K562 (cell line): ENCODE results near the gene PTK7. TPM values are rescaled to one million over a fixed set of nuclear protein-coding genes. Genes with fewer than 3 reads are reported as not detected.

ENCODE experiments used
- ATAC-seq: fragments of 200-7000 bp; cut with Tn5 transposase; 3 replicates; pipeline ENCODE4 v1.9.1; 2020; ENCODE audit warnings: moderate library complexity
- BruUV-seq: library from RNA; stranded (reverse); fragments of 400-500 nt; replicated peaks from 2 replicates; lab custom pipeline; 2021; lab: Mats Ljungman, UMichigan
- CTCF ChIA-PET: fragments of 300-600 bp; formaldehyde crosslinking; extraction: SDS; loops from one replicate; lab custom pipeline; 2021; ENCODE audit warnings: low intra/inter-chr PET ratio; lab: Yijun Ruan, JAX
- POLR2A ChIA-PET: fragments of 300-600, 350-650 bp; sonication (Branson Sonifier 250); formaldehyde crosslinking; extraction: SDS; loops from one replicate; lab custom pipeline; 2021; ENCODE audit warnings: antibody characterized with exemption, inconsistent platforms; lab: Yijun Ruan, JAX
- DNase-seq, 4 experiments: peaks; one replicate each; pipeline versions ENCODE4 v3.0.0 to v3.0.0-alpha.2; 2011 to 2018; ENCODE audit warnings: low spot score in 3 of 4, mixed read lengths in 3 of 4; ENCODE audit errors: extremely low read depth in 1 of 4
- FAIRE-seq: peaks from 2 replicates; lab custom pipeline; 2011; peaks lifted over from hg19 to GRCh38; lab: Jason Lieb, UNC
- H2AFZ ChIP-seq: 2 replicates; pipeline ENCODE4 v1.6.0; 2011; ENCODE audit warnings: low read depth, low read length, control low read depth, inconsistent platforms
- H3K27ac ChIP-seq: fragments of 200-600 bp; 3 replicates; pipeline ENCODE4 v1.8.0; 2011; ENCODE audit warnings: low read depth, mild to moderate bottlenecking, control low read depth, inconsistent platforms, low read length, moderate library complexity, mixed read lengths; ENCODE audit errors: extremely low read depth
- H3K27me3 ChIP-seq, 2 experiments: fragments of 300-600 bp in 1 of 2; 2 replicates in 1 of 2; 3 replicates in 1 of 2; pipeline versions ENCODE4 v1.6.0 to v1.8.0; 2011; ENCODE audit warnings: inconsistent platforms in 2 of 2, low read length in 2 of 2, mild to moderate bottlenecking in 1 of 2, mixed read lengths in 1 of 2, moderate library complexity in 1 of 2; ENCODE audit not compliant: control insufficient read depth in 2 of 2, insufficient read depth in 2 of 2
- H3K36me3 ChIP-seq: fragments of 300-600 bp; 3 replicates; pipeline ENCODE4 v1.8.0; 2011; ENCODE audit warnings: mild to moderate bottlenecking, low read length, inconsistent platforms; ENCODE audit not compliant: control insufficient read depth, insufficient read depth
- H3K4me1 ChIP-seq, 2 experiments: fragments of 200-600 bp in 1 of 2; replicated peaks in 1 of 2; 2 replicates in 1 of 2; 3 replicates in 1 of 2; pipeline versions ENCODE4 v1.5.1 to v1.8.0; 2011; ENCODE audit warnings: inconsistent platforms in 2 of 2, low read length in 2 of 2, mild to moderate bottlenecking in 1 of 2, mixed read lengths in 1 of 2, moderate library complexity in 1 of 2; ENCODE audit not compliant: control insufficient read depth in 2 of 2, insufficient read depth in 2 of 2
- H3K4me2 ChIP-seq: 2 replicates; pipeline ENCODE4 v1.6.1; 2011; ENCODE audit warnings: low read length, control low read depth, inconsistent platforms, mixed read lengths; ENCODE audit not compliant: insufficient read depth
- H3K4me3 ChIP-seq: fragments of 200-600 bp; sonication (generic), shearing (Covaris generic); 2 replicates; pipeline ENCODE4 v1.5.1; 2016; ENCODE audit warnings: control low read depth, inconsistent platforms
- H3K79me2 ChIP-seq: fragments of 200-600 bp; 3 replicates; pipeline ENCODE4 v1.8.0; 2011; ENCODE audit warnings: low read length, inconsistent platforms; ENCODE audit not compliant: control insufficient read depth, insufficient read depth
- H3K9ac ChIP-seq, 2 experiments: 2 replicates each; pipeline versions ENCODE4 v1.6.0 to v1.6.1; 2011; ENCODE audit warnings: low read depth in 2 of 2, low read length in 2 of 2, control low read depth in 1 of 2, inconsistent platforms in 1 of 2, mild to moderate bottlenecking in 1 of 2, mixed read lengths in 1 of 2; ENCODE audit not compliant: insufficient read depth in 1 of 2
- H3K9me1 ChIP-seq: one replicate; pipeline ENCODE4 v1.6.0; 2011; ENCODE audit warnings: inconsistent platforms, mild to moderate bottlenecking, low read length, moderate library complexity; ENCODE audit not compliant: control insufficient read depth, insufficient read depth
- H3K9me3 ChIP-seq: replicated peaks from 2 replicates; pipeline ENCODE4 v1.5.1; 2011; ENCODE audit warnings: low read depth, low read length, inconsistent platforms; ENCODE audit not compliant: control insufficient read depth, insufficient read depth
- H4K20me1 ChIP-seq: replicated peaks from 2 replicates; pipeline ENCODE4 v1.6.1; 2011; ENCODE audit warnings: low read length, inconsistent platforms, mixed read lengths; ENCODE audit not compliant: control insufficient read depth, insufficient read depth
- BACH1 ChIP-seq: fragments of 200-800 bp; sonication (Bioruptor generic); IDR thresholded peaks from 2 replicates; pipeline ENCODE4 v1.6.1; 2016; ENCODE audit warnings: missing genetic modification characterization, missing compliant biosample characterization
- FOXA1 ChIP-seq: fragments of 450-650 bp; IDR thresholded peaks from 2 replicates; pipeline ENCODE4 v1.6.1; 2016; ENCODE audit warnings: mild to moderate bottlenecking, borderline replicate concordance
- MEIS2 ChIP-seq: fragments of 450-650 bp; IDR thresholded peaks from 2 replicates; pipeline ENCODE4 v1.6.1; 2014; ENCODE audit warnings: mild to moderate bottlenecking; ENCODE audit not compliant: partially characterized antibody
- MXI1 ChIP-seq: IDR thresholded peaks from 2 replicates; pipeline ENCODE4 v1.6.1; 2011; ENCODE audit warnings: low read depth, mild to moderate bottlenecking, improper control_type of control experiment, low read length
- NEUROD1 ChIP-seq: fragments of 150-350 bp; IDR thresholded peaks from 2 replicates; pipeline ENCODE4 v1.6.1; 2014; ENCODE audit warnings: borderline replicate concordance, low read length, low read depth; ENCODE audit not compliant: partially characterized antibody
- SUPT5H ChIP-seq: fragments of 450-650 bp; IDR thresholded peaks from 2 replicates; pipeline ENCODE4 v1.6.1; 2016
- TAF7 ChIP-seq: fragments of 450-650 bp; IDR thresholded peaks from 2 replicates; pipeline ENCODE4 v1.6.1; 2016; ENCODE audit warnings: missing genetic modification characterization, missing compliant biosample characterization
- TAF9B ChIP-seq: fragments of 450-650 bp; IDR thresholded peaks from 2 replicates; pipeline ENCODE4 v1.6.1; 2018; ENCODE audit warnings: mild to moderate bottlenecking; ENCODE audit not compliant: partially characterized antibody
- TSC22D4 ChIP-seq: fragments of 450-650 bp; IDR thresholded peaks from 2 replicates; pipeline ENCODE4 v1.6.1; 2016; ENCODE audit warnings: missing genetic modification characterization, missing biosample characterization, control low read depth
- XRCC5 ChIP-seq: fragments of 200-400 bp; formaldehyde crosslinking; IDR thresholded peaks from 2 replicates; pipeline ENCODE4 v1.6.1; 2017; ENCODE audit warnings: low read depth, mild to moderate bottlenecking, low read length
- ZNF140 ChIP-seq: fragments of 250-450 bp; sonication (Bioruptor Pico); IDR thresholded peaks from 2 replicates; pipeline ENCODE4 v1.8.0; 2021; ENCODE audit warnings: moderate library complexity, mild to moderate bottlenecking, inconsistent platforms
- WGBS: fragments of 100-300 bp; shearing (Covaris generic); methylation state at CpG from one replicate; pipeline ENCODE4 v1.1.6; 2016; ENCODE audit warnings: low coverage, mixed read lengths; ENCODE audit not compliant: insufficient coverage; ENCODE audit errors: missing lambda C conversion rate; 5-methylcytosine and 5-hydroxymethylcytosine counted together
- in situ Hi-C: fragments of 300-500 bp; cut with MboI; formaldehyde crosslinking; loops from 4 replicates; pipeline ENCODE4 v1.15.0; 2018; ENCODE audit warnings: inconsistent platforms, mixed read lengths
- intact Hi-C: fragments of 100-400 bp; cut with micrococcal nuclease; formaldehyde crosslinking; loops from 2 replicates; pipeline ENCODE4 v1.14.2; 2022
- polyA plus RNA-seq, 8 experiments: library from polyadenylated mRNA; depleted of rRNA in 4 of 8; stranded (reverse) in 5 of 8; unstranded in 3 of 8; fragments of >200 nt; fragmentation: Nextera tagmentation in 2 of 8; fragmentation: Illumina TruSeq in 1 of 8; extraction: Ambion mirVana in 2 of 8; extraction: Trizol in 1 of 8; gene quantifications; 2 replicates each; pipeline versions ENCODE4 v1.2.1 to v1.2.3, GENCODE V29; 2011 to 2014; ENCODE audit warnings: inconsistent platforms in 1 of 8, missing spikeins in 1 of 8
- total RNA-seq, 7 experiments: library from RNA; depleted of rRNA in 6 of 7; stranded (reverse); fragments of >200 nt in 6 of 7; fragmentation: Illumina TruSeq in 2 of 7; extraction: Trizol in 2 of 7; gene quantifications; 2 replicates each; pipeline versions ENCODE4 v1.2.1 to v1.2.3, GENCODE V29; 2011 to 2021; ENCODE audit warnings: low replicate concordance in 1 of 7
- TF ChIP-seq, protein P1 (sequence below): fragments of 450-650 bp; conservative IDR thresholded peaks from 2 replicates; pipeline ENCODE4 v1.6.1; 2016; ENCODE audit warnings: missing genetic modification characterization, low read depth, mild to moderate bottlenecking, missing compliant biosample characterization, moderate library complexity
- TF ChIP-seq, protein P2 (sequence below): sonication (generic); formaldehyde crosslinking; IDR thresholded peaks from 2 replicates; pipeline ENCODE4 v1.8.0; 2022; ENCODE audit warnings: mild to moderate bottlenecking, low read depth, missing genetic modification reagents
- TF ChIP-seq, protein P3 (sequence below), 2 experiments: fragments of 150-350 bp in 1 of 2; IDR thresholded peaks; 2 replicates each; pipeline ENCODE4 v1.6.1; 2012 to 2016; ENCODE audit warnings: low read depth in 2 of 2, low read length in 2 of 2, mild to moderate bottlenecking in 1 of 2, moderate library complexity in 1 of 2
- TF ChIP-seq, protein P4 (sequence below): fragments of 250-450 bp; sonication (Bioruptor Pico); IDR thresholded peaks from 2 replicates; pipeline ENCODE4 v1.5.0; 2021

PTK7 gene
- total and polyA plus RNA-seq, 9 of the 15 experiments (the other 6 are each of a cell fraction or from before 2014, with no cell fraction given): 0.20 to 6.8 (median 4.2) TPM

DNA sequence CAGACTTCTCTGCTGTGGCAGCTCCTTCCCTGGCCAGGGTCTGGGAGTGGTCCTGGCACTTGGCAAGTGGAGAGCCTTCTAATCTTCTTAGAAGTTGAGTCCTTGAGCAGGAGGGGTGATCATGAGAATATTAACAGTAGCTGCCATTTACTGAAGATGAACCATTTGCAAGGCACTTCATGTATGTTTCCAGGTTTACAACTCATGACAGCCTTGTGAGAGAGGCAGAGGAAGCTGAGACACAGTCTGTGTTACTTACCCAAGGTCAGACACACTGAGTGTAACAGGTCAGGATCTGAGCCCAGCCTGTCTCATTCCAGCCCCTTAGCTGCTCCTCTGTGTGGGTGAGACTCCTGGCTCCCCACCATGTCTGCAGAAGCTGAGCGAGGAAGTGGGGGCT is 49.4 kb downstream of the PTK7 start:
- Histone ChIP-seq H3K36me3 (no peaks in the 10 kb centered on the region), H3K4me1 (peaks cover 0 to 22% of the 10 kb centered on the region in 2 experiments; a peak in 3 of 5 replicates), H3K27me3 (peaks cover 0 to 26% of the 10 kb centered on the region in 2 experiments; a peak in 2 of 5 replicates), H2AFZ (no peak overlapping the region), H3K9me3 (no peaks in the 10 kb centered on the region), H3K9me1 (no peaks in the 10 kb centered on the region), H3K9ac (peak overlapping the region in 1 of 2 experiments; percentile 59; a peak in 1 of 4 replicates), H3K27ac (no peak overlapping the region), H3K4me2 (no peak overlapping the region), H4K20me1 (no peaks in the 10 kb centered on the region; the same call in 1 of the 2 replicates), H3K79me2 (no peaks in the 10 kb centered on the region), H3K4me3 (no peak overlapping the region)
- WGBS: 57% methylated on average over 1 of the region's 1 CpG
- no peak for DNase-seq
- intact Hi-C loops (no loop called here), in situ Hi-C loops (no loop called here)
- ATAC-seq: no peak
- CTCF ChIA-PET: no interaction called here
- BruUV-seq: no TSS peak
- FAIRE-seq: no peak
- POLR2A ChIA-PET: interaction anchor here (0.7 to 3.1 kb wide), 9 partner anchors 9 to 146 kb away, joined by 3 to 27 read pairs (median 5); partner anchors contain the start of genes KLC4, KLHDC3, MEA1 and MRPL2
- no peak for TF ChIP-seq NEUROD1
- no peak for TF ChIP-seq MEIS2
- no peak for TF ChIP-seq ZNF140 (CRISPR knock-in tag)
- TF ChIP-seq, protein P1, sequence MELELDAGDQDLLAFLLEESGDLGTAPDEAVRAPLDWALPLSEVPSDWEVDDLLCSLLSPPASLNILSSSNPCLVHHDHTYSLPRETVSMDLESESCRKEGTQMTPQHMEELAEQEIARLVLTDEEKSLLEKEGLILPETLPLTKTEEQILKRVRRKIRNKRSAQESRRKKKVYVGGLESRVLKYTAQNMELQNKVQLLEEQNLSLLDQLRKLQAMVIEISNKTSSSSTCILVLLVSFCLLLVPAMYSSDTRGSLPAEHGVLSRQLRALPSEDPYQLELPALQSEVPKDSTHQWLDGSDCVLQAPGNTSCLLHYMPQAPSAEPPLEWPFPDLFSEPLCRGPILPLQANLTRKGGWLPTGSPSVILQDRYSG (tag): no peak
- TF ChIP-seq, protein P2, sequence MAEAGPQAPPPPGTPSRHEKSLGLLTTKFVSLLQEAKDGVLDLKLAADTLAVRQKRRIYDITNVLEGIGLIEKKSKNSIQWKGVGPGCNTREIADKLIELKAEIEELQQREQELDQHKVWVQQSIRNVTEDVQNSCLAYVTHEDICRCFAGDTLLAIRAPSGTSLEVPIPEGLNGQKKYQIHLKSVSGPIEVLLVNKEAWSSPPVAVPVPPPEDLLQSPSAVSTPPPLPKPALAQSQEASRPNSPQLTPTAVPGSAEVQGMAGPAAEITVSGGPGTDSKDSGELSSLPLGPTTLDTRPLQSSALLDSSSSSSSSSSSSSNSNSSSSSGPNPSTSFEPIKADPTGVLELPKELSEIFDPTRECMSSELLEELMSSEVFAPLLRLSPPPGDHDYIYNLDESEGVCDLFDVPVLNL (CRISPR knock-in tag): no peak
- TF ChIP-seq, protein P3, sequence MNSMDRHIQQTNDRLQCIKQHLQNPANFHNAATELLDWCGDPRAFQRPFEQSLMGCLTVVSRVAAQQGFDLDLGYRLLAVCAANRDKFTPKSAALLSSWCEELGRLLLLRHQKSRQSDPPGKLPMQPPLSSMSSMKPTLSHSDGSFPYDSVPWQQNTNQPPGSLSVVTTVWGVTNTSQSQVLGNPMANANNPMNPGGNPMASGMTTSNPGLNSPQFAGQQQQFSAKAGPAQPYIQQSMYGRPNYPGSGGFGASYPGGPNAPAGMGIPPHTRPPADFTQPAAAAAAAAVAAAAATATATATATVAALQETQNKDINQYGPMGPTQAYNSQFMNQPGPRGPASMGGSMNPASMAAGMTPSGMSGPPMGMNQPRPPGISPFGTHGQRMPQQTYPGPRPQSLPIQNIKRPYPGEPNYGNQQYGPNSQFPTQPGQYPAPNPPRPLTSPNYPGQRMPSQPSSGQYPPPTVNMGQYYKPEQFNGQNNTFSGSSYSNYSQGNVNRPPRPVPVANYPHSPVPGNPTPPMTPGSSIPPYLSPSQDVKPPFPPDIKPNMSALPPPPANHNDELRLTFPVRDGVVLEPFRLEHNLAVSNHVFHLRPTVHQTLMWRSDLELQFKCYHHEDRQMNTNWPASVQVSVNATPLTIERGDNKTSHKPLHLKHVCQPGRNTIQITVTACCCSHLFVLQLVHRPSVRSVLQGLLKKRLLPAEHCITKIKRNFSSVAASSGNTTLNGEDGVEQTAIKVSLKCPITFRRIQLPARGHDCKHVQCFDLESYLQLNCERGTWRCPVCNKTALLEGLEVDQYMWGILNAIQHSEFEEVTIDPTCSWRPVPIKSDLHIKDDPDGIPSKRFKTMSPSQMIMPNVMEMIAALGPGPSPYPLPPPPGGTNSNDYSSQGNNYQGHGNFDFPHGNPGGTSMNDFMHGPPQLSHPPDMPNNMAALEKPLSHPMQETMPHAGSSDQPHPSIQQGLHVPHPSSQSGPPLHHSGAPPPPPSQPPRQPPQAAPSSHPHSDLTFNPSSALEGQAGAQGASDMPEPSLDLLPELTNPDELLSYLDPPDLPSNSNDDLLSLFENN (IDR thresholded peaks at IDR 0.05; ENCODE audit: low read depth in 2 of 2, low read length in 2 of 2): no peak
- no peak for TF ChIP-seq TSC22D4 (tag)
- no peak for TF ChIP-seq TAF9B
- no peak for TF ChIP-seq XRCC5
- no peak for TF ChIP-seq SUPT5H
- TF ChIP-seq TAF7: no peak
- TF ChIP-seq BACH1 (tag): no peak
- no peak for TF ChIP-seq FOXA1
- TF ChIP-seq, protein P4, sequence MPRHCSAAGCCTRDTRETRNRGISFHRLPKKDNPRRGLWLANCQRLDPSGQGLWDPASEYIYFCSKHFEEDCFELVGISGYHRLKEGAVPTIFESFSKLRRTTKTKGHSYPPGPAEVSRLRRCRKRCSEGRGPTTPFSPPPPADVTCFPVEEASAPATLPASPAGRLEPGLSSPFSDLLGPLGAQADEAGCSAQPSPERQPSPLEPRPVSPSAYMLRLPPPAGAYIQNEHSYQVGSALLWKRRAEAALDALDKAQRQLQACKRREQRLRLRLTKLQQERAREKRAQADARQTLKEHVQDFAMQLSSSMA (CRISPR knock-in tag): no peak
- TF ChIP-seq MXI1: no peak
